H1 (cell line): ENCODE data around the gene OPCML. TPM values are rescaled to one million over a fixed set of nuclear protein-coding genes. Genes with fewer than 3 reads are reported as not detected.

Experiments
- CTCF ChIA-PET: fragments of 300-600 bp; sonication (Branson Sonifier 250); formaldehyde crosslinking; loops from one replicate; lab custom pipeline; 2021; ENCODE audit not compliant: partially characterized antibody; lab: Charles Lee
- POLR2A ChIA-PET: fragments of 300-600 bp; sonication (Branson Sonifier 250); formaldehyde crosslinking; loops from one replicate; lab custom pipeline; 2021; ENCODE audit warnings: inconsistent platforms; ENCODE audit not compliant: partially characterized antibody; lab: Charles Lee
- DNase-seq, 2 experiments: peaks; one replicate each; pipeline versions ENCODE4 v3.0.0 to v3.0.0-alpha.2; 2010 to 2022; ENCODE audit warnings: low spot score in 2 of 2, low read depth in 1 of 2, mixed read lengths in 1 of 2
- FAIRE-seq: peaks from 2 replicates; lab custom pipeline; 2011; peaks lifted over from hg19 to GRCh38; lab: Jason Lieb, UNC
- H2AFZ ChIP-seq: 2 replicates; pipeline ENCODE4 v1.8.1; 2012; ENCODE audit warnings: low read length, inconsistent platforms
- H2AK5ac ChIP-seq: 2 replicates; pipeline ENCODE4 v1.6.1; 2013; ENCODE audit warnings: low read depth, low read length
- H2BK120ac ChIP-seq: replicated peaks from 2 replicates; pipeline ENCODE3; 2013; ENCODE audit warnings: low read depth, low read length, inconsistent platforms
- H2BK12ac ChIP-seq: 2 replicates; pipeline ENCODE4 v1.6.1; 2013; ENCODE audit warnings: low read depth, low read length
- H2BK15ac ChIP-seq: 2 replicates; pipeline ENCODE4 v1.6.1; 2013; ENCODE audit warnings: low read length
- H2BK20ac ChIP-seq: 2 replicates; pipeline ENCODE4 v1.6.1; 2013; ENCODE audit warnings: low read length
- H2BK5ac ChIP-seq: 2 replicates; pipeline ENCODE4 v1.6.1; 2013; ENCODE audit warnings: low read depth, low read length
- H3K14ac ChIP-seq: 2 replicates; pipeline ENCODE4 v1.6.1; 2013; ENCODE audit warnings: inconsistent platforms; ENCODE audit not compliant: insufficient read length
- H3K18ac ChIP-seq: 2 replicates; pipeline ENCODE4 v1.6.1; 2013; ENCODE audit warnings: low read length; ENCODE audit errors: extremely low read depth
- H3K23ac ChIP-seq: 2 replicates; pipeline ENCODE4 v1.6.1; 2013; ENCODE audit warnings: inconsistent platforms; ENCODE audit not compliant: insufficient read length
- H3K23me2 ChIP-seq: 2 replicates; pipeline ENCODE4 v1.6.1; 2013; ENCODE audit warnings: low read depth, low read length
- H3K27ac ChIP-seq: 2 replicates; pipeline ENCODE4 v1.6.1; 2011; ENCODE audit warnings: low read depth, low read length, inconsistent platforms
- H3K27me3 ChIP-seq, 4 experiments: replicated peaks in 1 of 4; 1 replicate in 1 of 4; 2 replicates in 3 of 4; pipeline versions ENCODE4 v1.6.1 to v1.8.1; 2011 to 2013; ENCODE audit warnings: low read length in 3 of 4, mild to moderate bottlenecking in 3 of 4, inconsistent platforms in 2 of 4, mixed read lengths in 2 of 4, moderate library complexity in 1 of 4; ENCODE audit not compliant: control insufficient read depth in 3 of 4, insufficient read depth in 3 of 4; ENCODE audit errors: extremely low read depth in 1 of 4
- H3K36me3 ChIP-seq, 4 experiments: 2 replicates each; pipeline versions ENCODE4 v1.6.1 to v1.8.1; 2011 to 2013; ENCODE audit warnings: mild to moderate bottlenecking in 4 of 4, low read length in 3 of 4, moderate library complexity in 2 of 4, control low read depth in 1 of 4, inconsistent platforms in 1 of 4; ENCODE audit not compliant: insufficient read depth in 4 of 4, control insufficient read depth in 2 of 4
- H3K4ac ChIP-seq: replicated peaks from 2 replicates; pipeline ENCODE3; 2013; ENCODE audit warnings: low read length, low read depth, mixed read lengths, inconsistent platforms; ENCODE audit not compliant: insufficient read length
- H3K4me1 ChIP-seq, 4 experiments: replicated peaks in 1 of 4; 1 replicate in 1 of 4; 2 replicates in 3 of 4; pipeline versions ENCODE4 v1.6.1 to v1.8.1; 2011 to 2013; ENCODE audit warnings: low read length in 3 of 4, inconsistent platforms in 2 of 4, mixed read lengths in 1 of 4; ENCODE audit not compliant: insufficient read depth in 4 of 4, control insufficient read depth in 3 of 4
- H3K4me2 ChIP-seq, 2 experiments: 2 replicates each; pipeline versions ENCODE4 v1.6.1 to v1.8.1; 2011 to 2013; ENCODE audit warnings: low read depth in 2 of 2, low read length in 2 of 2, control low read depth in 1 of 2, inconsistent platforms in 1 of 2, mild to moderate bottlenecking in 1 of 2; ENCODE audit not compliant: insufficient read depth in 1 of 2
- H3K4me3 ChIP-seq, 4 experiments: fragments of 200-600, 300-600 bp in 1 of 4; sonication (generic), shearing (Covaris generic), sonication (Bioruptor Twin) in 1 of 4; 2 replicates each; pipeline versions ENCODE4 v1.5.1 to v1.8.1; 2011 to 2016; ENCODE audit warnings: low read length in 4 of 4, low read depth in 3 of 4, control low read depth in 2 of 4, inconsistent platforms in 2 of 4, mild to moderate bottlenecking in 2 of 4, mixed read lengths in 1 of 4, moderate library complexity in 1 of 4; ENCODE audit not compliant: insufficient read depth in 2 of 4; ENCODE audit errors: extremely low read depth in 1 of 4
- H3K56ac ChIP-seq: replicated peaks from 2 replicates; pipeline ENCODE3; 2013; ENCODE audit warnings: low read depth, mild to moderate bottlenecking, mixed read lengths, low read length, inconsistent platforms; ENCODE audit not compliant: insufficient read length
- H3K79me1 ChIP-seq: 2 replicates; pipeline ENCODE4 v1.6.1; 2013; ENCODE audit warnings: low read depth, low read length, control low read depth
- H3K79me2 ChIP-seq, 2 experiments: 2 replicates each; pipeline versions ENCODE4 v1.6.1 to v1.8.1; 2012 to 2013; ENCODE audit warnings: low read length in 2 of 2, mild to moderate bottlenecking in 2 of 2, inconsistent platforms in 1 of 2; ENCODE audit not compliant: insufficient read depth in 2 of 2, control insufficient read depth in 1 of 2
- H3K9ac ChIP-seq, 4 experiments: replicated peaks in 1 of 4; 1 replicate in 1 of 4; 2 replicates in 3 of 4; pipeline versions ENCODE4 v1.6.1 to v1.8.1; 2011 to 2013; ENCODE audit warnings: low read depth in 3 of 4, low read length in 3 of 4, control low read depth in 2 of 4, mild to moderate bottlenecking in 2 of 4, moderate library complexity in 2 of 4, inconsistent platforms in 1 of 4; ENCODE audit errors: extremely low read depth in 1 of 4
- H3K9me3 ChIP-seq, 2 experiments: 2 replicates each; pipeline versions ENCODE4 v1.6.1 to v1.8.1; 2012 to 2013; ENCODE audit warnings: mild to moderate bottlenecking in 2 of 2, moderate library complexity in 2 of 2, control low read depth in 1 of 2, inconsistent platforms in 1 of 2, low read depth in 1 of 2, low read length in 1 of 2, mixed read lengths in 1 of 2; ENCODE audit not compliant: insufficient read depth in 2 of 2
- H4K20me1 ChIP-seq, 2 experiments: replicated peaks in 1 of 2; 2 replicates each; pipeline versions ENCODE3 to v1.8.1; 2011 to 2013; ENCODE audit warnings: inconsistent platforms in 2 of 2, low read length in 2 of 2, mild to moderate bottlenecking in 1 of 2; ENCODE audit not compliant: insufficient read depth in 2 of 2, control insufficient read depth in 1 of 2
- H4K5ac ChIP-seq: 2 replicates; pipeline ENCODE4 v1.6.1; 2013; ENCODE audit warnings: low read length, low read depth, mixed read lengths, inconsistent platforms; ENCODE audit not compliant: insufficient read length
- H4K8ac ChIP-seq: 2 replicates; pipeline ENCODE4 v1.8.0; 2013; ENCODE audit warnings: mild to moderate bottlenecking, moderate library complexity, low read length, inconsistent platforms; ENCODE audit not compliant: insufficient read depth; ENCODE audit errors: extremely low read depth
- H4K91ac ChIP-seq: replicated peaks from 2 replicates; pipeline ENCODE3; 2013; ENCODE audit warnings: low read length, mixed read lengths, inconsistent platforms; ENCODE audit not compliant: insufficient read length
- EGR1 ChIP-seq: IDR thresholded peaks from 2 replicates; pipeline ENCODE4 v1.6.1; 2011; ENCODE audit warnings: low read depth, low read length, borderline replicate concordance
- MAFK ChIP-seq: IDR thresholded peaks from 2 replicates; pipeline ENCODE4 v1.6.1; 2012; ENCODE audit warnings: low read depth, mild to moderate bottlenecking, improper control_type of control experiment, low read length
- WGBS, 2 experiments: shearing (Covaris generic) in 1 of 2; methylation state at CpG; one replicate each; pipeline versions ENCODE4 v1.1.6 to v1.1.7; 2013 to 2015; ENCODE audit warnings: low lambda C conversion rate in 2 of 2, mixed read lengths in 2 of 2, inconsistent platforms in 1 of 2, low coverage in 1 of 2, missing lambda C conversion rate in 1 of 2; ENCODE audit not compliant: insufficient replicate concordance in 2 of 2, insufficient coverage in 1 of 2, insufficient read length in 1 of 2; ENCODE audit errors: extremely low coverage in 1 of 2, missing lambda C conversion rate in 1 of 2; 5-methylcytosine and 5-hydroxymethylcytosine counted together
- polyA plus RNA-seq, 7 experiments: library from polyadenylated mRNA; depleted of rRNA in 3 of 7; stranded (reverse) in 5 of 7; unstranded in 2 of 7; fragments of >200 nt in 5 of 7; fragments of 200-250 nt in 2 of 7; gene quantifications; 1 replicate in 5 of 7; 2 replicates in 1 of 7; 4 replicates in 1 of 7; pipeline versions ENCODE4 v1.2.1 to v1.2.3, GENCODE V29; 2011 to 2013; ENCODE audit warnings: missing spikeins in 2 of 7, mixed read lengths in 2 of 7
- total RNA-seq: library from RNA; stranded (reverse); fragmentation: NEBNext Ultra II Directional; extraction: Animal tissue kit (Norgen Biotek cat#: 25700); gene quantifications from 2 replicates; pipeline ENCODE4 v1.2.1, GENCODE V29; 2021

OPCML gene
- total and polyA plus RNA-seq, 2 of the 8 experiments (the other 6 are each of a cell fraction or from before 2014, with no cell fraction given) = 2.3 to 3.1 TPM

DNA sequence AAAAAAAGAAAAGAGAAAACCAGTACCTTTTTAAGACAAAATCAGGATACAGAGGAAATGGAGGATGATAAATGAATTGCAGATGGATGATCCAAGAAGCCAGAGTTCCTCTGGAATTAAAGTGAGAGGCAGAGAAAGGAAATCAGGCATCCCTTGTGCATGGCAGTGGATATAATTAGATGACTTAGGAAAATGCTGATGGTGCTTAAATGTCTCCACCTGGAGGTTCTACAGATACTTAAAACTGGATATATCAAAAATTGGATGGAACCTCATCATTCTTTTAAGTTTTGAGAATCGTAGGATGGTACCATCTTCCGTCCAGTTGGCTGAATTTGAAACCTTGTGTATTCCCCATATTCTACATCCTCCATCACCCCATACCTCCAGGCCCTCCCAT, 1121.9 kb downstream of the OPCML start:
- Histone ChIP-seq H4K91ac (no peak overlapping the region), H3K4me1 (peaks cover 0 to 5% (median 0%) of the 10 kb centered on the region in 4 experiments; a peak in 4 of 7 replicates), H3K27ac (no peak overlapping the region), H3K79me2 (no peaks in the 10 kb centered on the region), H4K5ac (no peak overlapping the region), H3K4me2 (no peak overlapping the region), H2BK120ac (no peak overlapping the region), H3K23ac (no peak overlapping the region), H2BK20ac (no peak overlapping the region), H3K9ac (no peak overlapping the region), H3K4me3 (no peak overlapping the region), H2AK5ac (no peak overlapping the region), H3K36me3 (no peaks in the 10 kb centered on the region), H2AFZ (no peak overlapping the region), H2BK5ac (no peak overlapping the region), H3K23me2 (no peaks in the 10 kb centered on the region), H4K20me1 (no peaks in the 10 kb centered on the region), H3K27me3 (peaks cover 0 to 4% (median 0%) of the 10 kb centered on the region in 4 experiments; a peak in 2 of 7 replicates), H3K4ac (no peak overlapping the region), H3K56ac (no peak overlapping the region), H2BK15ac (no peak overlapping the region), H3K14ac (no peak overlapping the region), H2BK12ac (no peak overlapping the region), H3K18ac (no peak overlapping the region), H4K8ac (no peak overlapping the region), H3K79me1 (no peaks in the 10 kb centered on the region), H3K9me3 (no peaks in the 10 kb centered on the region)
- FAIRE-seq = no peak
- TF ChIP-seq MAFK = peak; percentile 42; the same call in 1 of the 2 replicates
- TF ChIP-seq EGR1 = no peak
- CTCF ChIA-PET = interaction anchor here (0.9 to 2.4 kb wide), 4 partner anchors 98 to 531 kb away, joined by 3 to 7 read pairs (median 5); no protein-coding TSS in a partner anchor
- WGBS, 2 experiments = 89% methylated on average over 2 of the region's 2 CpGs; no CpG with 5 or more reads in 1 of the 2 experiments
- POLR2A ChIA-PET = interaction anchor here (0.6 kb wide), 1 partner anchor 1283 kb away, joined by 6 read pairs; no protein-coding TSS in a partner anchor
- DNase-seq = no peak
